ENCODE data around the gene IQCH. TPM values are rescaled to one million over a fixed set of nuclear protein-coding genes. Genes with fewer than 3 reads are reported as not detected.

The IQCH gene
- total RNA-seq, 1 donor from 2014 or later = 2.9 TPM

DNA sequence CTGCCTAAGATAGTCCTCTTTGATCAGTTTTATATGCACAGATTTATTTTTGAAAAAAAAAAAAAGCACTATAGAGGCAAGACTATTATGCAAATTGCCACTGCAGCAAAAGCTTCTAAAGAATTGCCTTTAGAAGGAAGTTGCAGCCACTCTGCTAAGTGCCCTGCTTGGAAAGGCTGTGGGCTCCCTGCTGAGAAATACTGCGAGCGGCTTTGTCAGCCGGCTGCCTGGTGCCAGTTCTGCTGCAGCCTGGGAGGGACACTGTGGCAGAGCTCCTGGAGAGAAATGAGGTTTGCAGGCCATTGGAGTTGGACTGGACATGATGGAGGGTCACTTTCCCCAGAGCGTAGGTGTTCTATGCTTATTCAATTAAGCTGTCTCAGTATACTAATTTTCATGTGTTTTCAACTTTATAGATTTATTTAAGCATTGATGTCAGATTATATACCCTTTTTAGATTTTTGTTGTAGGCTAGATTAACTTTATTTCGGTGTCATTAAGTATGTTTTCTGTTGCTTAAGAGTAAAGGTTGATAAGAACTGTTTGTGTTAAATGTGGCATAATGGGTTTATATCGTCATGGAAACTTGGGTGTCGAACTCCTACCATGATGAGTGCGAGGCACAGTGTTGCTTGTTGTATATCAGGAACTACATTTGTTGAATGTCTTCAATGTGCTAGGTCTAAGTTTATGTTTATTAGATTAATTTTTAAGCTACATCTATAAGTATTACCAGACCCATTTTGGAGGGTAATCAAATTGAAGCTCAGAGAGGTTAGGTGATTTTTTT is 294.5 kb downstream of the IQCH start:
- peak; percentile 24 to 39 for DNase-seq (ENCODE audit: low spot score in 2 of 2)
- no peak for FAIRE-seq

DNA sequence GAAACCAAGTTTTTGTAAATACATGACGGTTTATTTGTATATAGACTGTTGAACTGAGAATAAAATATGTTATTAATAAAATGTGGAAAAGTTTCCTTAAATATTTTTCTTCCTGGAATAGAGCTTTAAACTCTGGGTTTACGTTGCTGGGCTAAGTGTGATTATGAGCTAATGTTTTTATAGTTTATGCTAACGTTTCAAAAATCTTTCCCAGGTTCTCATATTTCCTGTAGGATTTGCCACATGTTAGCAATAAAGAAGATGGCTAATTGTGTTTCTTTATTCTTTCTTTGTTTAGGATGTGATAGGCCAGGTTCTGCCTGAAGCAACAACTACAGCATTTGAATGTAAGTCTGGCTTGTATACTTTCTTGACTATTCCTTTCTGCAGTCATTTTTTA is 295.1 kb downstream of the IQCH start:
- no peak for FAIRE-seq
- no peak for DNase-seq (ENCODE audit: low spot score in 2 of 2)

DNA sequence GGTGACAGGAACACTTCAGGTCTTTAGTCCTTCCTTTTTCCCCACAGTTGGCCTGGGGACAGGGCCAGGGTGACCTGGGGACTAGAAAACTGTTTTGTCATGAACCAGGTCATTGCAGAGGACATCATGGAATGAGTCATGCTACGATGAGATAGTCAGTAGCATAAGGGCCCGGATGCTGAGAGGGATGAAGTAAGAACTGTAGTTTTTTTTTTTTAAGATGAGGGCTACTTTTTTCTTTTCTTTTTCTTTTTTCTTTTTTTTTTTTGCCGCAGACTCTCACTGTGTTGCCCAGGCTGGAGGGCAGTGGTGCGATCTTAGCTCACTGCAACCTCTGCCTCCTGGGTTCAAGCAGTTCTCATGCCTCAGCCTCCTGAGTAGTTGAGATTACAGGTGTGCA is 295.9 kb downstream of the IQCH start:
- FAIRE-seq (no peak), DNase-seq (ENCODE audit: low spot score in 2 of 2) (no peak)

DNA sequence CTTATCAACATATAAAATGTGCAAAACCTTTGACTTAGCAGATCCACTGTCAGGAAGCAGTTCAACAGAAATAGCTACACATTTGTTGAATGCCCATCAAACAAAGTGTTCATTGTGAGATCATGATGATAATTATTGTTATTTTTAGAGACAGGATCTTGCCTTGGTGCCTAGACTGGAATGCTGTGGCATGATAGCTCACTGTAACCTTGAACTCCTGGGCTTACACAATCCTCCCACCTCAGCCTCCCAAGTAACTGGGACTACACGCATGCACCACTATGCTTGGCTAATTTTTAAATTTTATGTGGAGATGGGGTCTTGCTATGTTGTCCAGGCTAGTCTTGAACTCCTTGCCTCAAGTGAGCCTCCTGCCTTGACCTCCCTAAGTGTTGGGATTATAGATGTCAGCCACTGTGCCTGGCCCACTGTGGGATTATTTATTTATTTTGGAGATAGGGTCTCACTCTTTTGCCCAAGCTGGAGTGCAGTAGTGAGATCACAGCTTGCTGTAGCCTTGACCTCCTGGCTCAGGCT is 296.7 kb downstream of the IQCH start:
- DNase-seq (ENCODE audit: low spot score in 2 of 2) (no peak), FAIRE-seq (no peak)

Other genes starting within 250 kb of the IQCH start
- gene SMAD3, start 189.2 kb upstream of the IQCH start, total RNA-seq = 2.0 TPM
- gene AAGAB, start 125 bp upstream of the IQCH start, total RNA-seq = 40.4 TPM

Measured in frontal cortex (tissue), 4 donors.